ENCODE measurements around the gene SDF2.

SDF2 gene

GRCh38 chr17:28598799-28599310 lies 62.9 kb downstream of the SDF2 start, which contains the start of gene SPAG5:
SPAG5 (minus strand) TSS chr17:28599025; CDS start chr17:28598946, 79 bp downstream.
- ChIA-PET CTCF (interaction anchor here (0.6 kb wide), 1 partner anchor 48 kb away, joined by 6 read pairs; no protein-coding TSS in a partner anchor), POLR2A (interaction anchor here (1.0 to 1.9 kb wide), 6 partner anchors 10 to 128 kb away, joined by 3 to 11 read pairs (median 6); partner anchors contain the start of genes ALDOC and PIGS)
- peak; percentile 94 for DNase-seq (ENCODE audit: extremely low spot score)
- peak; percentile 45; the same call in 1 of the 2 replicates for TF ChIP-seq ELF4 (IDR thresholded peaks at IDR 0.05)
- TF ChIP-seq L3MBTL2 (conservative IDR thresholded peaks at IDR 0.05), result no peak
- TF ChIP-seq HDGF (IDR thresholded peaks at IDR 0.05; ENCODE audit: borderline replicate concordance), result 0 out of 2 replicates have a peak, but pooled peaks have one; percentile 50

GRCh38 chr17:28598389-28598788 lies 63.3 kb downstream of the SDF2 start:
- TF ChIP-seq ARNT (IDR thresholded peaks at IDR 0.05) (no peak), FOXM1 (IDR thresholded peaks at IDR 0.05; ENCODE audit: borderline replicate concordance) (no peak), LEF1 (IDR thresholded peaks at IDR 0.05; ENCODE audit: borderline replicate concordance) (no peak), TARDBP (IDR thresholded peaks at IDR 0.05) (no peak), SUZ12 (IDR thresholded peaks at IDR 0.05) (no peak), HDGF (IDR thresholded peaks at IDR 0.05; ENCODE audit: borderline replicate concordance) (no peak), BHLHE40 (IDR thresholded peaks at IDR 0.05; ENCODE audit: borderline replicate concordance) (no peak), FOXK2 (IDR thresholded peaks at IDR 0.05) (no peak), PKNOX1 (IDR thresholded peaks at IDR 0.05) (no peak), CTBP1 (IDR thresholded peaks at IDR 0.05; ENCODE audit: borderline replicate concordance) (no peak), NFRKB (IDR thresholded peaks at IDR 0.05) (no peak)
- no peak for DNase-seq (ENCODE audit: extremely low spot score)
- POLR2A ChIA-PET, result interaction anchor here (1.0 to 1.9 kb wide), 4 partner anchors 22 to 47 kb away, joined by 3 to 6 read pairs (median 4); partner anchors contain the start of genes ALDOC and PIGS
- CTCF ChIA-PET, result no interaction called here

Measured in HEK293T (cell line).